H9 (cell line): ENCODE data around the gene ZNF586. TPM values are rescaled to one million over a fixed set of nuclear protein-coding genes. Genes with fewer than 3 reads are reported as not detected.

ENCODE experiments used
- DNase-seq: peaks from one replicate; pipeline ENCODE4 v3.0.0-alpha.2; 2017
- H2AFZ ChIP-seq: one replicate; pipeline ENCODE4 v1.6.1; 2013; ENCODE audit warnings: mild to moderate bottlenecking, low read length, control low read depth, moderate library complexity
- H2AK5ac ChIP-seq: 2 replicates; pipeline ENCODE4 v1.6.1; 2013; ENCODE audit warnings: low read length, control low read depth, mixed read lengths; ENCODE audit not compliant: insufficient read length
- H2BK120ac ChIP-seq: one replicate; pipeline ENCODE4 v1.6.1; 2013; ENCODE audit warnings: low read depth, mild to moderate bottlenecking, low read length, control low read depth, inconsistent platforms; ENCODE audit not compliant: poor library complexity, severe bottlenecking
- H2BK12ac ChIP-seq: 2 replicates; pipeline ENCODE4 v1.6.1; 2013; ENCODE audit warnings: low read length, control low read depth, mixed read lengths, low read depth; ENCODE audit not compliant: insufficient read length
- H2BK15ac ChIP-seq: 2 replicates; pipeline ENCODE4 v1.6.1; 2013; ENCODE audit warnings: low read depth, low read length, control low read depth
- H2BK20ac ChIP-seq: one replicate; pipeline ENCODE4 v1.6.1; 2013; ENCODE audit warnings: low read depth, mild to moderate bottlenecking, low read length, control low read depth, inconsistent platforms; ENCODE audit not compliant: poor library complexity, severe bottlenecking
- H2BK5ac ChIP-seq: 2 replicates; pipeline ENCODE4 v1.6.1; 2013; ENCODE audit warnings: low read length, control low read depth, mixed read lengths; ENCODE audit not compliant: insufficient read length
- H3K14ac ChIP-seq: 2 replicates; pipeline ENCODE4 v1.6.1; 2013; ENCODE audit warnings: low read length, control low read depth; ENCODE audit not compliant: insufficient read depth
- H3K18ac ChIP-seq: 2 replicates; pipeline ENCODE4 v1.6.1; 2013; ENCODE audit warnings: low read depth, mild to moderate bottlenecking, mixed read lengths, low read length, control low read depth; ENCODE audit not compliant: insufficient read length
- H3K23ac ChIP-seq: 2 replicates; pipeline ENCODE4 v1.6.1; 2013; ENCODE audit warnings: low read length, control low read depth, mixed read lengths, low read depth; ENCODE audit not compliant: insufficient read length
- H3K23me2 ChIP-seq: 2 replicates; pipeline ENCODE4 v1.6.1; 2013; ENCODE audit warnings: low read depth, mild to moderate bottlenecking, mixed read lengths, low read length, control low read depth; ENCODE audit not compliant: insufficient read length, poor library complexity, severe bottlenecking
- H3K27ac ChIP-seq: 2 replicates; pipeline ENCODE4 v1.5.1; 2013; ENCODE audit warnings: low read length, control low read depth, mixed read lengths, low read depth; ENCODE audit not compliant: insufficient read length
- H3K27me3 ChIP-seq: 2 replicates; pipeline ENCODE4 v1.6.1; 2013; ENCODE audit warnings: low read length, control low read depth, inconsistent platforms; ENCODE audit not compliant: insufficient read depth
- H3K4ac ChIP-seq: 2 replicates; pipeline ENCODE4 v1.6.1; 2013; ENCODE audit warnings: low read depth, mild to moderate bottlenecking, control low read depth, inconsistent platforms, low read length, moderate library complexity
- H3K4me1 ChIP-seq: 2 replicates; pipeline ENCODE4 v1.6.1; 2013; ENCODE audit warnings: low read length, control low read depth, inconsistent platforms; ENCODE audit not compliant: insufficient read depth
- H3K4me2 ChIP-seq: 2 replicates; pipeline ENCODE4 v1.6.1; 2013; ENCODE audit warnings: low read length, control low read depth, mixed read lengths; ENCODE audit not compliant: insufficient read length, insufficient read depth
- H3K56ac ChIP-seq: 2 replicates; pipeline ENCODE4 v1.6.1; 2013; ENCODE audit warnings: low read depth, mild to moderate bottlenecking, mixed read lengths, low read length, control low read depth; ENCODE audit not compliant: insufficient read length
- H3K79me1 ChIP-seq: 2 replicates; pipeline ENCODE4 v1.6.1; 2013; ENCODE audit warnings: low read depth, mild to moderate bottlenecking, moderate library complexity, low read length, control low read depth, inconsistent platforms; ENCODE audit not compliant: insufficient read depth, poor library complexity, severe bottlenecking
- H3K79me2 ChIP-seq: 2 replicates; pipeline ENCODE4 v1.6.1; 2013; ENCODE audit warnings: low read length, control low read depth, inconsistent platforms; ENCODE audit not compliant: insufficient read depth
- H3K9ac ChIP-seq: 2 replicates; pipeline ENCODE4 v1.6.1; 2013; ENCODE audit warnings: low read length, control low read depth, mixed read lengths; ENCODE audit not compliant: insufficient read length; ENCODE audit errors: extremely low read depth
- H3K9me3 ChIP-seq: one replicate; pipeline ENCODE4 v1.6.1; 2013; ENCODE audit warnings: low read depth, low read length, inconsistent platforms; ENCODE audit not compliant: control insufficient read depth
- H3T11ph ChIP-seq: one replicate; pipeline ENCODE4 v1.6.1; 2013; ENCODE audit warnings: mild to moderate bottlenecking, low read length, control low read depth, inconsistent platforms
- H4K20me1 ChIP-seq: one replicate; pipeline ENCODE4 v1.6.1; 2013; ENCODE audit not compliant: control insufficient read depth, insufficient read length, insufficient read depth
- H4K5ac ChIP-seq: 2 replicates; pipeline ENCODE4 v1.6.1; 2013; ENCODE audit warnings: low read depth, mild to moderate bottlenecking, mixed read lengths, low read length, control low read depth; ENCODE audit not compliant: insufficient read length
- H4K8ac ChIP-seq: replicated peaks from 2 replicates; pipeline ENCODE4 v1.6.1; 2013; ENCODE audit warnings: low read length, control low read depth, mixed read lengths, low read depth; ENCODE audit not compliant: insufficient read length
- H4K91ac ChIP-seq: 2 replicates; pipeline ENCODE4 v1.6.1; 2013; ENCODE audit warnings: low read depth, mild to moderate bottlenecking, moderate library complexity, mixed read lengths, low read length, control low read depth; ENCODE audit not compliant: insufficient read length
- H3K27ac Mint-ChIP-seq, 3 experiments: 2 replicates in 2 of 3; 3 replicates in 1 of 3; pipeline ENCODE4 v1.8.0; 2020 to 2021; ENCODE audit warnings: mixed read lengths in 3 of 3, mild to moderate bottlenecking in 1 of 3, moderate library complexity in 1 of 3
- H3K27me3 Mint-ChIP-seq: 2 replicates; pipeline ENCODE4 v1.8.0; 2021; ENCODE audit warnings: low read depth, mild to moderate bottlenecking, moderate library complexity, mixed read lengths
- H3K36me3 Mint-ChIP-seq, 3 experiments: 2 replicates in 2 of 3; 3 replicates in 1 of 3; pipeline ENCODE4 v1.8.0; 2020 to 2021; ENCODE audit warnings: low read depth in 3 of 3, mixed read lengths in 3 of 3; ENCODE audit not compliant: insufficient read depth in 1 of 3
- H3K4me1 Mint-ChIP-seq, 2 experiments: 2 replicates each; pipeline ENCODE4 v1.8.0; 2020; ENCODE audit warnings: mixed read lengths in 2 of 2
- H3K4me3 Mint-ChIP-seq, 2 experiments: 2 replicates in 1 of 2; 3 replicates in 1 of 2; pipeline ENCODE4 v1.8.0; 2020 to 2021; ENCODE audit warnings: mild to moderate bottlenecking in 2 of 2, mixed read lengths in 2 of 2, moderate library complexity in 1 of 2
- H3K9me3 Mint-ChIP-seq, 2 experiments: 2 replicates in 1 of 2; 3 replicates in 1 of 2; pipeline ENCODE4 v1.8.0; 2020; ENCODE audit warnings: mild to moderate bottlenecking in 2 of 2, mixed read lengths in 2 of 2, moderate library complexity in 1 of 2
- total RNA-seq: library from RNA; stranded (reverse); gene quantifications from 2 replicates; pipeline ENCODE4 v1.2.1, GENCODE V29; 2021
- TF ChIP-seq, protein P1 (sequence below): fragments of 200-600 bp; sonication (generic); conservative IDR thresholded peaks from 3 replicates; pipeline ENCODE4 v1.8.0; 2021; ENCODE audit warnings: antibody characterized with exemption, mild to moderate bottlenecking

The ZNF586 gene
- total RNA-seq, 1 experiment from 2014 or later = 17.6 TPM

DNA sequence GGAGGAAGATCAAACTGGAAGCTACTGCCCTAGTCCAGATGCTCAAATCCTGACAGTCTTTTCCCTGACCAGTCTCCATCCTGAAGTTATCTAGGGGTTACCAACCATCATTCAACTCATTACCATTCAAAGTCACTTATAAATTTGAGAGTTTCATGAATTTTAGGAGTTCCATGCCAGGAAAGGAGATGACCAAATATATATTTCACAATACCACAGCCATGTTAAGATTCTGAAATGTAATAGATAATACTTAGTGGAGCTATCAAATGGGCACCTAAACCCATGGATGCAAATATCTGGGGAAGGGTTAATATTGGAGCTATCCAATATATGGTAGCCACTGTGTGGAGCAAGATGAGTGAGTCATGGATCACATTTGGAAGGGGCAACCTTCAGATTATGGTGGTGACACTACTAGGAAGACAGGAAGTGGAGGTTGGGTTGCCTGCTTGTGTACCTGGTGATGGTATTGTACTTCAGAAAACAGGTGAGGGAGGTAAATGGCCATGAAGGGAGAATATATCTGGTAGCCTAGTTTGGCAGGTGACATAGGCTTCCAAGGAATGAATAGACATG, 18.7 kb downstream of the ZNF586 start:
- H3K9ac ChIP-seq = no peak overlapping the region
- no peaks in the 10 kb centered on the region for H3K9me3 ChIP-seq
- no peak overlapping the region for H3K56ac ChIP-seq
- H3K27ac Mint-ChIP-seq = peak overlapping the region in 1 of 3 experiments; percentile 22; a peak in 1 of 7 replicates
- no peaks in the 10 kb centered on the region for H3K79me1 ChIP-seq
- no peak overlapping the region for H3K18ac ChIP-seq
- H3K14ac ChIP-seq = no peak overlapping the region
- H3K4ac ChIP-seq = no peak overlapping the region
- H4K20me1 ChIP-seq = no peaks in the 10 kb centered on the region
- no peak overlapping the region for H3K4me3 Mint-ChIP-seq
- no peak overlapping the region for H2BK120ac ChIP-seq
- no peaks in the 10 kb centered on the region for H3K9me3 Mint-ChIP-seq
- TF ChIP-seq, protein P1, sequence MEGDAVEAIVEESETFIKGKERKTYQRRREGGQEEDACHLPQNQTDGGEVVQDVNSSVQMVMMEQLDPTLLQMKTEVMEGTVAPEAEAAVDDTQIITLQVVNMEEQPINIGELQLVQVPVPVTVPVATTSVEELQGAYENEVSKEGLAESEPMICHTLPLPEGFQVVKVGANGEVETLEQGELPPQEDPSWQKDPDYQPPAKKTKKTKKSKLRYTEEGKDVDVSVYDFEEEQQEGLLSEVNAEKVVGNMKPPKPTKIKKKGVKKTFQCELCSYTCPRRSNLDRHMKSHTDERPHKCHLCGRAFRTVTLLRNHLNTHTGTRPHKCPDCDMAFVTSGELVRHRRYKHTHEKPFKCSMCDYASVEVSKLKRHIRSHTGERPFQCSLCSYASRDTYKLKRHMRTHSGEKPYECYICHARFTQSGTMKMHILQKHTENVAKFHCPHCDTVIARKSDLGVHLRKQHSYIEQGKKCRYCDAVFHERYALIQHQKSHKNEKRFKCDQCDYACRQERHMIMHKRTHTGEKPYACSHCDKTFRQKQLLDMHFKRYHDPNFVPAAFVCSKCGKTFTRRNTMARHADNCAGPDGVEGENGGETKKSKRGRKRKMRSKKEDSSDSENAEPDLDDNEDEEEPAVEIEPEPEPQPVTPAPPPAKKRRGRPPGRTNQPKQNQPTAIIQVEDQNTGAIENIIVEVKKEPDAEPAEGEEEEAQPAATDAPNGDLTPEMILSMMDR = no peak
- H4K91ac ChIP-seq = no peak overlapping the region
- H3T11ph ChIP-seq = no peak overlapping the region
- peaks cover 18 to 31% (median 26%) of the 10 kb centered on the region in 3 experiments; a peak in 6 of 7 replicates for H3K36me3 Mint-ChIP-seq
- H3K23ac ChIP-seq = no peak overlapping the region
- no peak overlapping the region for H2BK15ac ChIP-seq
- no peaks in the 10 kb centered on the region for H3K23me2 ChIP-seq
- no peak for DNase-seq
- H2BK12ac ChIP-seq = no peak overlapping the region
- H3K27ac ChIP-seq = no peak overlapping the region
- H4K5ac ChIP-seq = no peak overlapping the region
- H2AK5ac ChIP-seq = no peak overlapping the region
- H2AFZ ChIP-seq = no peak overlapping the region
- peaks cover 5 to 12% of the 10 kb centered on the region in 2 experiments for H3K4me1 Mint-ChIP-seq
- H3K4me2 ChIP-seq = no peak overlapping the region
- no peaks in the 10 kb centered on the region; the same call in 1 of the 2 replicates for H3K79me2 ChIP-seq
- H3K27me3 ChIP-seq = no peaks in the 10 kb centered on the region; the same call in 1 of the 2 replicates
- no peaks in the 10 kb centered on the region; the same call in 1 of the 2 replicates for H3K4me1 ChIP-seq
- H2BK5ac ChIP-seq = no peak overlapping the region
- H3K27me3 Mint-ChIP-seq = peaks cover 2% of the 10 kb centered on the region
- H4K8ac ChIP-seq = no peak overlapping the region
- no peak overlapping the region for H2BK20ac ChIP-seq
